Psoas muscle (tissue), 8 donors: ENCODE data around the gene SLC38A10. TPM values are rescaled to one million over a fixed set of nuclear protein-coding genes. Genes with fewer than 3 reads are reported as not detected.

Experiments used
- ATAC-seq, 4 donors: fragments of 200-7000 bp; cut with Tn5 transposase; one replicate each; pipeline ENCODE4 v1.9.1; 2020; ENCODE audit warnings: moderate library complexity in 3 of 4, mild to moderate bottlenecking in 2 of 4
- DNase-seq, 2 donors: peaks; one replicate each; pipeline ENCODE4 v3.0.0-alpha.2; 2020
- H3K27ac ChIP-seq: fragments of 200-600 bp; one replicate; pipeline ENCODE4 v1.8.0; 2022
- H3K27me3 ChIP-seq, 3 donors: fragments of 200-600 bp in 1 of 3; one replicate each; pipeline versions ENCODE4 v1.6.1 to v1.8.0; 2013 to 2022; ENCODE audit warnings: low read length in 2 of 3, mild to moderate bottlenecking in 2 of 3, moderate library complexity in 1 of 3; ENCODE audit not compliant: insufficient read depth in 3 of 3
- H3K36me3 ChIP-seq, 2 donors: fragments of 200-600 bp in 1 of 2; one replicate each; pipeline versions ENCODE4 v1.6.1 to v1.8.0; 2013 to 2022; ENCODE audit warnings: low read depth in 1 of 2, mild to moderate bottlenecking in 1 of 2, moderate library complexity in 1 of 2; ENCODE audit not compliant: insufficient read depth in 1 of 2
- H3K4me1 ChIP-seq: fragments of 200-600 bp; one replicate; pipeline ENCODE4 v1.8.0; 2022
- H3K4me3 ChIP-seq: fragments of 200-600 bp; one replicate; pipeline ENCODE4 v1.8.0; 2022; ENCODE audit warnings: mild to moderate bottlenecking
- H3K9me3 ChIP-seq: fragments of 200-600 bp; one replicate; pipeline ENCODE4 v1.8.0; 2022
- WGBS, 3 donors: extraction: QIAGEN DNeasy Blood & Tissue Kit; methylation state at CpG; one replicate each; pipeline versions ENCODE4 v1.1.6 to v1.1.7; 2013; 5-methylcytosine and 5-hydroxymethylcytosine counted together
- intact Hi-C, 2 donors: fragments of 100-400 bp; cut with DNase I; formaldehyde crosslinking; loops; one replicate each; pipeline versions ENCODE4 v1.11.0 to v1.14.2; 2022
- polyA plus RNA-seq, 3 donors: library from polyadenylated mRNA; stranded (reverse); fragments of 200-250 nt; gene quantifications; one replicate each; pipeline ENCODE4 v1.2.3, GENCODE V29; 2013
- total RNA-seq, 4 donors: library from RNA; stranded (reverse); fragmentation: NEBNext Ultra II Directional in 2 of 4; extraction: Animal tissue kit (Norgen Biotek cat#: 25700) in 2 of 4; gene quantifications; one replicate each; pipeline versions ENCODE4 v1.2.1 to v1.2.4, GENCODE V29; 2021 to 2023
- TF ChIP-seq, protein P1 (sequence below): fragments of 200-600 bp; IDR thresholded peaks from one replicate; pipeline ENCODE4 v1.8.0; 2022; ENCODE audit warnings: antibody characterized with exemption
- donor health status: healthy with polysubstance abuse.
- donor health status: DM: no; HTN: no; CAD: no; lungs with moderate emphysema.
- donor health status: Bipolar disorder and iron deficiency.
- donor health status: healthy.
- donor health status: DM: yes; HTN: yes; CAD: no.
- donor health status: DM: no; HTN: no; CAD: no.
- donor health status: DM: no; HTN: no; CAD: no.
- donor health status: DM: yes; HTN: yes; CAD: no.

SLC38A10 gene
- total and polyA plus RNA-seq, 7 donors = 16.7 to 40.6 (median 19.8) TPM

DNA sequence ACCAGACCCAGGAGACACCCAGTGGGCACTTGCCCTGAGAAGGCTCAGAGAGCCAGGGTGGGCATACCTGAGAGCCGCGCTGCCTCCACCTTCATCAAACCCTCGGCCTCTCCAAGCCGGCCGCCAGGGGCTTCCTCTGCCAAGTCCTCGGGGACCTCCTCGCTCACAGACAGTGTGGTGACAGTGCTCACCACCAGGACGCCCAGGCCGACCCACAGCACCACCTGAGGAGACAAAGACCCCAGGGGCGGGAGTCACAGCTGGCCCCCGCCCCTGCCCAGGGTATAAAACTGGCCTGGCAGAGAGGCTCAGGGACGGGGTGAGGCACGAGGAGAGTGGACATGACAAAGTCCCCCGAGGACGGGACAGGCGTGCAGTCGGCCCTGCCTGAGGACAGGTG lies 34.9 kb downstream of the SLC38A10 start:
- WGBS, 3 donors = 88 to 92% (median 91%) methylated on average over 15 to 17 of the region's 17 CpGs
- H3K36me3 ChIP-seq = peaks cover 0 to 63% of the 10 kb centered on the region in 2 donors

GRCh38 chr17:81259058-81259605 lies 36.0 kb downstream of the SLC38A10 start:
- DNase-seq (no peak), ATAC-seq (no peak)
- Histone ChIP-seq H3K4me3 (no peak overlapping the region), H3K27ac (no peak overlapping the region), H3K9me3 (no peaks in the 10 kb centered on the region), H3K4me1 (peaks cover 18% of the 10 kb centered on the region), H3K27me3 (no peaks in the 10 kb centered on the region), H3K36me3 (peaks cover 0 to 56% of the 10 kb centered on the region in 2 donors)
- TF ChIP-seq, protein P1, sequence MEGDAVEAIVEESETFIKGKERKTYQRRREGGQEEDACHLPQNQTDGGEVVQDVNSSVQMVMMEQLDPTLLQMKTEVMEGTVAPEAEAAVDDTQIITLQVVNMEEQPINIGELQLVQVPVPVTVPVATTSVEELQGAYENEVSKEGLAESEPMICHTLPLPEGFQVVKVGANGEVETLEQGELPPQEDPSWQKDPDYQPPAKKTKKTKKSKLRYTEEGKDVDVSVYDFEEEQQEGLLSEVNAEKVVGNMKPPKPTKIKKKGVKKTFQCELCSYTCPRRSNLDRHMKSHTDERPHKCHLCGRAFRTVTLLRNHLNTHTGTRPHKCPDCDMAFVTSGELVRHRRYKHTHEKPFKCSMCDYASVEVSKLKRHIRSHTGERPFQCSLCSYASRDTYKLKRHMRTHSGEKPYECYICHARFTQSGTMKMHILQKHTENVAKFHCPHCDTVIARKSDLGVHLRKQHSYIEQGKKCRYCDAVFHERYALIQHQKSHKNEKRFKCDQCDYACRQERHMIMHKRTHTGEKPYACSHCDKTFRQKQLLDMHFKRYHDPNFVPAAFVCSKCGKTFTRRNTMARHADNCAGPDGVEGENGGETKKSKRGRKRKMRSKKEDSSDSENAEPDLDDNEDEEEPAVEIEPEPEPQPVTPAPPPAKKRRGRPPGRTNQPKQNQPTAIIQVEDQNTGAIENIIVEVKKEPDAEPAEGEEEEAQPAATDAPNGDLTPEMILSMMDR = no peak
- intact Hi-C loops = loop anchor here (5.0 kb wide), 2 partner anchors 33 to 223 kb away; no protein-coding TSS in a partner anchor
- WGBS, 3 donors = 90 to 93% (median 91%) methylated on average over 22 to 23 of the region's 23 CpGs

More for the DNA sequence above, 34.9 kb downstream of the SLC38A10 start:
- no peaks in the 10 kb centered on the region for H3K27me3 ChIP-seq
- no peak overlapping the region for H3K4me3 ChIP-seq
- no peaks in the 10 kb centered on the region for H3K9me3 ChIP-seq
- TF ChIP-seq, protein P1 = no peak
- H3K4me1 ChIP-seq = peaks cover 9% of the 10 kb centered on the region
- H3K27ac ChIP-seq = no peak overlapping the region
- DNase-seq (no peak), ATAC-seq (no peak)
- intact Hi-C loops = no loop called here

GRCh38 chr17:81258292-81258691 lies 36.8 kb downstream of the SLC38A10 start:
- no peak for DNase-seq
- intact Hi-C loops = loop anchor here (5.0 kb wide), 2 partner anchors 34 to 224 kb away; no protein-coding TSS in a partner anchor
- 87 to 90% (median 90%) methylated on average over 15 to 20 of the region's 20 CpGs for WGBS, 3 donors

DNA sequence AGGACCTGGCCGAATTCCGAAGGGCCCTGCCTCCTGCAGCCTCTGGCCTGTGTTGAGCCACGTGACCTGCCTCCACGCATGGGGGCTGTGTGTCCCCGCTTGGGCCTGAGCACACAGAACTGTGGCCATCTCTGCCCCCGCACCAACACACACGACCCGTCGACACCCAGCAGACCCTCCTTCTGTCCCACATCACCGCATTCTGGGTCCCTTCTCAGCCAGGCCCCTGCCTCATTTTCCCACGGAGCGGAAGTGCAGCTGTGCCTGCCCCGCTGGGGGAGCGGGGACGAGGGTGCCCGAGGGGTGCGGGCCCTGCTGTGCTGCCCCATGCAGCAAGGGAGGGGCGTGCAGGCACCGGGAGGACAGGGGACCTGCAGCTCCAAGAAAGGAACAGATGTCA lies 37.6 kb downstream of the SLC38A10 start:
- no peak for ATAC-seq
- Histone ChIP-seq H3K27ac (no peak overlapping the region), H3K9me3 (no peaks in the 10 kb centered on the region), H3K4me3 (no peak overlapping the region), H3K36me3 (peaks cover 0 to 42% of the 10 kb centered on the region in 2 donors), H3K4me1 (peaks cover 18% of the 10 kb centered on the region), H3K27me3 (no peaks in the 10 kb centered on the region)
- DNase-seq = no peak
- TF ChIP-seq, protein P1 = no peak
- intact Hi-C loops = loop anchor here (5.0 kb wide), 2 partner anchors 35 to 225 kb away; no protein-coding TSS in a partner anchor
- 91 to 93% (median 93%) methylated on average over 19 of the region's 19 CpGs for WGBS, 3 donors

More at GRCh38 chr17:81258292-81258691, 36.8 kb downstream of the SLC38A10 start:
- no peaks in the 10 kb centered on the region for H3K9me3 ChIP-seq
- no peak for ATAC-seq
- H3K4me1 ChIP-seq = peaks cover 18% of the 10 kb centered on the region
- no peak overlapping the region for H3K27ac ChIP-seq
- peaks cover 0 to 47% of the 10 kb centered on the region in 2 donors for H3K36me3 ChIP-seq
- no peak overlapping the region for H3K4me3 ChIP-seq
- TF ChIP-seq, protein P1 = no peak
- H3K27me3 ChIP-seq = no peaks in the 10 kb centered on the region
